MM.1S (cell line): ENCODE data around the gene RARA.
"Not testable (repeated sequence)": the region's sequence is repeated elsewhere in the genome, so short reads cannot be mapped to it uniquely, and the experiment has no call there.

ENCODE experiments used
- DNase-seq: peaks from one replicate; pipeline ENCODE4 v3.0.0-alpha.2; 2015
- H2AFZ ChIP-seq: fragments of 300-600 bp; sonication (generic); 2 replicates; pipeline ENCODE4 v1.6.0; 2016; ENCODE audit warnings: antibody characterized with exemption, low read length
- H3F3A ChIP-seq: fragments of 300-600 bp; sonication (generic); 2 replicates; pipeline ENCODE4 v1.6.1; 2016; ENCODE audit warnings: mild to moderate bottlenecking, antibody characterized with exemption, low read length, moderate library complexity, mixed read lengths; ENCODE audit not compliant: insufficient read depth
- H3K27ac ChIP-seq: fragments of 300-600 bp; sonication (generic); 2 replicates; pipeline ENCODE4 v1.5.1; 2016; ENCODE audit warnings: mild to moderate bottlenecking, low read length
- H3K27me3 ChIP-seq: fragments of 300-600 bp; sonication (generic); replicated peaks from 2 replicates; pipeline ENCODE4 v1.6.0; 2016; ENCODE audit warnings: low read length; ENCODE audit not compliant: insufficient read depth
- H3K36me3 ChIP-seq: fragments of 300-600 bp; sonication (generic); replicated peaks from 2 replicates; pipeline ENCODE4 v1.6.1; 2016; ENCODE audit warnings: mild to moderate bottlenecking, low read length, mixed read lengths; ENCODE audit not compliant: insufficient read depth
- H3K4me1 ChIP-seq: fragments of 300-600 bp; sonication (generic); 2 replicates; pipeline ENCODE4 v1.6.1; 2016; ENCODE audit warnings: low read length, mixed read lengths
- H3K4me2 ChIP-seq: fragments of 300-600 bp; sonication (generic); 2 replicates; pipeline ENCODE4 v1.6.0; 2016; ENCODE audit warnings: low read depth, low read length
- H3K4me3 ChIP-seq: fragments of 300-600 bp; sonication (generic); 2 replicates; pipeline ENCODE4 v1.5.1; 2016; ENCODE audit warnings: low read length, mixed read lengths
- H3K79me2 ChIP-seq: fragments of 300-600 bp; sonication (generic); 2 replicates; pipeline ENCODE4 v1.6.1; 2016; ENCODE audit warnings: mixed run types, low read length, mixed read lengths
- H3K9ac ChIP-seq: fragments of 300-600 bp; sonication (generic); 2 replicates; pipeline ENCODE4 v1.6.1; 2016; ENCODE audit warnings: low read length, mixed read lengths
- H3K9me2 ChIP-seq: fragments of 300-600 bp; sonication (generic); replicated peaks from 2 replicates; pipeline ENCODE4 v1.6.1; 2016; ENCODE audit warnings: mild to moderate bottlenecking, low read length, mixed read lengths; ENCODE audit not compliant: insufficient read depth
- H3K9me3 ChIP-seq: fragments of 300-600 bp; sonication (generic); replicated peaks from 2 replicates; pipeline ENCODE4 v1.6.1; 2016; ENCODE audit warnings: mild to moderate bottlenecking, low read length, mixed read lengths; ENCODE audit not compliant: insufficient read depth
- H4K20me1 ChIP-seq: fragments of 300-600 bp; sonication (generic); 2 replicates; pipeline ENCODE4 v1.6.1; 2016; ENCODE audit warnings: mild to moderate bottlenecking, low read length, moderate library complexity, mixed read lengths; ENCODE audit not compliant: insufficient read depth
- EZH2 ChIP-seq: fragments of 300-600 bp; sonication (generic); optimal IDR thresholded peaks from 2 replicates; pipeline ENCODE3; 2017; ENCODE audit warnings: low read depth, mild to moderate bottlenecking, antibody characterized with exemption, low read length, mixed read lengths
- EZH2phosphoT487 ChIP-seq: fragments of 300-600 bp; sonication (generic); IDR thresholded peaks from 2 replicates; pipeline ENCODE4 v1.6.1; 2018; ENCODE audit warnings: antibody characterized with exemption, low read length
- TF ChIP-seq, protein P1 (sequence below): fragments of 300-600 bp; sonication (generic); IDR thresholded peaks from 2 replicates; pipeline ENCODE4 v1.5.1; 2016; ENCODE audit warnings: antibody characterized with exemption, low read length, mixed read lengths

RARA gene

GRCh38 chr17:40373324-40373723, 64.3 kb downstream of the RARA start:
- no peaks in the 10 kb centered on the region for H3K36me3 ChIP-seq
- no peaks in the 10 kb centered on the region for H3K9me3 ChIP-seq
- no peak overlapping the region for H2AFZ ChIP-seq
- no peak overlapping the region for H3K9ac ChIP-seq
- no peak overlapping the region for H3K4me3 ChIP-seq
- no peak overlapping the region for H3K27ac ChIP-seq
- TF ChIP-seq EZH2phosphoT487: no peak
- TF ChIP-seq, protein P1, sequence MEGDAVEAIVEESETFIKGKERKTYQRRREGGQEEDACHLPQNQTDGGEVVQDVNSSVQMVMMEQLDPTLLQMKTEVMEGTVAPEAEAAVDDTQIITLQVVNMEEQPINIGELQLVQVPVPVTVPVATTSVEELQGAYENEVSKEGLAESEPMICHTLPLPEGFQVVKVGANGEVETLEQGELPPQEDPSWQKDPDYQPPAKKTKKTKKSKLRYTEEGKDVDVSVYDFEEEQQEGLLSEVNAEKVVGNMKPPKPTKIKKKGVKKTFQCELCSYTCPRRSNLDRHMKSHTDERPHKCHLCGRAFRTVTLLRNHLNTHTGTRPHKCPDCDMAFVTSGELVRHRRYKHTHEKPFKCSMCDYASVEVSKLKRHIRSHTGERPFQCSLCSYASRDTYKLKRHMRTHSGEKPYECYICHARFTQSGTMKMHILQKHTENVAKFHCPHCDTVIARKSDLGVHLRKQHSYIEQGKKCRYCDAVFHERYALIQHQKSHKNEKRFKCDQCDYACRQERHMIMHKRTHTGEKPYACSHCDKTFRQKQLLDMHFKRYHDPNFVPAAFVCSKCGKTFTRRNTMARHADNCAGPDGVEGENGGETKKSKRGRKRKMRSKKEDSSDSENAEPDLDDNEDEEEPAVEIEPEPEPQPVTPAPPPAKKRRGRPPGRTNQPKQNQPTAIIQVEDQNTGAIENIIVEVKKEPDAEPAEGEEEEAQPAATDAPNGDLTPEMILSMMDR: no peak
- no peak for TF ChIP-seq EZH2
- no peaks in the 10 kb centered on the region for H3K79me2 ChIP-seq
- peaks cover 5% of the 10 kb centered on the region; the same call in 1 of the 2 replicates for H3K4me1 ChIP-seq
- no peak overlapping the region for H3K4me2 ChIP-seq
- no peak for DNase-seq
- H3F3A ChIP-seq: no peaks in the 10 kb centered on the region
- no peaks in the 10 kb centered on the region for H3K27me3 ChIP-seq
- H4K20me1 ChIP-seq: no peaks in the 10 kb centered on the region
- H3K9me2 ChIP-seq: no peaks in the 10 kb centered on the region

GRCh38 chr17:40373999-40374398, 65.0 kb downstream of the RARA start:
- no peaks in the 10 kb centered on the region for H3K36me3 ChIP-seq
- no peak overlapping the region for H3K4me2 ChIP-seq
- no peak for DNase-seq
- no peak overlapping the region for H3K9ac ChIP-seq
- H4K20me1 ChIP-seq: no peaks in the 10 kb centered on the region
- H3F3A ChIP-seq: no peaks in the 10 kb centered on the region
- no peaks in the 10 kb centered on the region for H3K27me3 ChIP-seq
- TF ChIP-seq EZH2: no peak
- no peak for TF ChIP-seq EZH2phosphoT487
- TF ChIP-seq, protein P1: no peak
- no peak overlapping the region for H2AFZ ChIP-seq
- H3K27ac ChIP-seq: no peak overlapping the region
- H3K9me3 ChIP-seq: no peaks in the 10 kb centered on the region
- no peaks in the 10 kb centered on the region for H3K79me2 ChIP-seq
- H3K4me3 ChIP-seq: no peak overlapping the region
- H3K4me1 ChIP-seq: peaks cover 5% of the 10 kb centered on the region; the same call in 1 of the 2 replicates
- no peaks in the 10 kb centered on the region for H3K9me2 ChIP-seq

DNA sequence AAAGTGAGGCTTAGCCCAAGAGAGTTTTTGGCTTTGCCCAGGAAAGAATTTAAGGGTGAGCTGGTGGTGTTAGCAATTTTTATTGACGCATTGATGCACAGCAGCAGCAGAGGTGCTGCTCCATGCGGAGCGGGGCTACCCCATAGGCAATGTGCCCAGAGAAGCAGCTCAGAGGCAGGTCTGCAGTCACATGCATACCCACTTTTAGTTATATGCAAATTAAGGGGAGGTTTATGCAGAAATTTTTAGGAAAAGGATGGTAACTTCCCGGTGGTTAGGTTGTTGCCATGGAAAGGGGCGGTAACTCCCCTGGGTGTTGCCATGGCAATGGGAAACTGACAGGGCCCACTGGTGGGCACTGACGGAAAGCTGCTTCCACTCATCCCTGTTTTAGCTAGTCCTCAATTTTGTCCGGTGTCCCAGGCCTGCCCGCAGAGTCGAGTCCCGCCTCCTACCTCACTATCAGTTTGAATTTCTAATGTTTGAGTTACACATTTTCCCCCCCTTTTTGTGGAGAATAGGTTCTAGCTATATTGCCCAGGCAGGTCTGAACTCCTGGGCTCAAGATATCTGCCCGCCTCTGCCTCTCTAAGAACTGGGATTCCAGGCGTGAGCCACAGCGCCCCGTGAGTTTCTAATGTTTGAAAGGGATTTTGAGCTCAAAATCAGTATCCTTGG, 66.0 kb downstream of the RARA start:
- TF ChIP-seq, protein P1: no peak
- TF ChIP-seq EZH2phosphoT487 (no peak), EZH2 (no peak)
- H2AFZ ChIP-seq: no peak overlapping the region

DNA sequence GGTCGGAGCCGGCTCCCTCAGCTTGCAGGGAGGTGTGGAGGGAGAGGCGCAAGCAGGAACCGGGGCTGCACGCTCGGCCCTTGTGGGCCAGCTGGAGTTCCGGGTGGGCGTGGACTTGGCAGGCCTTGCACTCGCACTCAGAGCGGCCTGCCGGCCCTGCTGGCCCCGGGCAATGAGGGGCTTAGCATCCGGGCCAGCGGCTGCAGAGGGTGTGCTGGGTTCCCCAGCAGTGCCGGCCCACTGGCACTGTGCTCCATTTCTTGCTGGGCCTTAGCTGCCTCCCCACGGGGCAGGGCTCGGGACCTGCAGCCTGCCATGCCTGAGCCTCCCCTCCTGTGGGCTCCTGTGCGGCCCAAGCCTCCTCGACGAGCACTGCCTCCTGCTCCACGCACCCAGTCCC, 66.8 kb downstream of the RARA start:
- H3K9me3 ChIP-seq, H3K4me1 ChIP-seq, H3F3A ChIP-seq: not testable (repeated sequence)

More for the DNA sequence above, 66.0 kb downstream of the RARA start:
- Histone ChIP-seq H3K4me1 (peaks cover 5% of the 10 kb centered on the region; the same call in 1 of the 2 replicates), H3K9me2 (no peaks in the 10 kb centered on the region), H3K27me3 (no peaks in the 10 kb centered on the region), H3K4me2 (no peak overlapping the region), H3K27ac (no peak overlapping the region), H4K20me1 (no peaks in the 10 kb centered on the region), H3K9ac (no peak overlapping the region), H3K36me3 (no peaks in the 10 kb centered on the region), H3K9me3 (no peaks in the 10 kb centered on the region), H3K4me3 (no peak overlapping the region), H3K79me2 (no peaks in the 10 kb centered on the region), H3F3A (no peaks in the 10 kb centered on the region)
- no peak for DNase-seq

DNA sequence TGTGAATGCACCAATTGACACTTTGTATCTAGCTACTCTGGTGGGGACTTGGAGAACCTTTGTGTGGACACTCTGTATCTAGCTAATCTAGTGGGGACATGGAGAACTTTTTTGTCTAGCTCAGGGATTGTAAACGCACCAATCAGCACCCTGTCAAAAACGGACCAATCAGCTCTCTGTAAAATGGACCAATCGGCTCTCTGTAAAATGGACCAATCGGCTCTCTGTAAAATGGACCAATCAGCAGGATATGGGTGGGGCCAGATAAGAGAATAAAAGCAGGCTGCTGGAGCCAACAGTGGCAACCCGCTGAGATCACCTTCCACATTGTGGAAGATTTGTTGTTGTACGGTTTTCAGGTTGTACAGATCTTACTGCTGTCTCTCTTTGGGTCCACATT, 67.6 kb downstream of the RARA start:
- not testable (repeated sequence) for H3K79me2 ChIP-seq, H3K4me2 ChIP-seq, H3K9me3 ChIP-seq, H3K4me1 ChIP-seq, H2AFZ ChIP-seq, H3F3A ChIP-seq, H3K27ac ChIP-seq, H3K4me3 ChIP-seq, H3K9ac ChIP-seq, H3K36me3 ChIP-seq, H4K20me1 ChIP-seq, H3K9me2 ChIP-seq, H3K27me3 ChIP-seq, DNase-seq

More for the DNA sequence above, 66.8 kb downstream of the RARA start:
- H3K27me3 ChIP-seq, H3K4me2 ChIP-seq, H3K9ac ChIP-seq, H3K9me2 ChIP-seq, H3K79me2 ChIP-seq, H3K36me3 ChIP-seq, H3K27ac ChIP-seq, H4K20me1 ChIP-seq, DNase-seq, H3K4me3 ChIP-seq, H2AFZ ChIP-seq: not testable (repeated sequence)
